COLO668 (cell line): ENCODE data around the gene NCDN.

ENCODE experiments used
- DNase-seq: peaks from one replicate; lab custom pipeline; 2025; ENCODE audit not compliant: unreplicated experiment; lab: John Stamatoyannopoulos, UW

NCDN gene, protein sequence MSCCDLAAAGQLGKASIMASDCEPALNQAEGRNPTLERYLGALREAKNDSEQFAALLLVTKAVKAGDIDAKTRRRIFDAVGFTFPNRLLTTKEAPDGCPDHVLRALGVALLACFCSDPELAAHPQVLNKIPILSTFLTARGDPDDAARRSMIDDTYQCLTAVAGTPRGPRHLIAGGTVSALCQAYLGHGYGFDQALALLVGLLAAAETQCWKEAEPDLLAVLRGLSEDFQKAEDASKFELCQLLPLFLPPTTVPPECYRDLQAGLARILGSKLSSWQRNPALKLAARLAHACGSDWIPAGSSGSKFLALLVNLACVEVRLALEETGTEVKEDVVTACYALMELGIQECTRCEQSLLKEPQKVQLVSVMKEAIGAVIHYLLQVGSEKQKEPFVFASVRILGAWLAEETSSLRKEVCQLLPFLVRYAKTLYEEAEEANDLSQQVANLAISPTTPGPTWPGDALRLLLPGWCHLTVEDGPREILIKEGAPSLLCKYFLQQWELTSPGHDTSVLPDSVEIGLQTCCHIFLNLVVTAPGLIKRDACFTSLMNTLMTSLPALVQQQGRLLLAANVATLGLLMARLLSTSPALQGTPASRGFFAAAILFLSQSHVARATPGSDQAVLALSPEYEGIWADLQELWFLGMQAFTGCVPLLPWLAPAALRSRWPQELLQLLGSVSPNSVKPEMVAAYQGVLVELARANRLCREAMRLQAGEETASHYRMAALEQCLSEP

DNA sequence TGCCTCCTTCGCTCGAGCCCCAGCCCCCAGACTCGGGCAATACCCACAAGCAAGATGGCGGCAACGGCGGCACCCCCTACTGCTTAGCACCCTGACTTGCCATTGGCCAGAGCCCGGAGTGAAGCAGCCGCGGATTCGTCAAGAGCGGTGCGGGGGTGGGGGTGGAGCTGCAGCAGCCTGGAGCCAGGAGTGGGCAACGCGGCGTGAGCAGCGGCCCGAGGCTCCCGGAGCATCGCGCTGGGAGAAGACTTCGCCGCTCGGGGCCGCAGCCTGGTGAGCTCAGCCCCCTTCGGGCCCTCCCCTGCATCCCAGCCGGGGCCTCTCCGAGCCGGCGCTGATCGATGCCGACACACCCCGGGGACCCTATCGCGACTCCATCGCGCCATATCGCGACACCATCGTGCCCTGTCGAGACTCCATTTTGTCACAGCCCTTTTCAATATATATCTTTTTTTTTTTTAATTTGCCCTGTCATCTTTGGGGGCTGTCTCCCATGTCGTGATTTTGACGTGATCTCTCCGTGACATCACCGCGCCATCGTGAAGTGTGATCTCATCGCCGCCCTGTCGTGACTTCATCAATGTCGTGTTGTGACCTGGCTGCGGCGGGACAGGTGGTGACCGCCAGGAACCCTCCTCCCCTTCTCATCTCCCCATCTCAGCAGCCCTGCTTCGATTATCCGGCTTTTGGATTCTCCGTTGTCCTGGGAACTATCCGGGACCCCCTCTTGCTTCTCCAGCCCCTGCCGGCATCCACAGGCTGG is at the start of gene NCDN:
Gene NCDN, plus strand, starts transcription at position 189 of the 763 bp plus-strand sequence. Its CDS starts 392 bp downstream, at position 581.
- DNase-seq: peak; percentile 99

DNA sequence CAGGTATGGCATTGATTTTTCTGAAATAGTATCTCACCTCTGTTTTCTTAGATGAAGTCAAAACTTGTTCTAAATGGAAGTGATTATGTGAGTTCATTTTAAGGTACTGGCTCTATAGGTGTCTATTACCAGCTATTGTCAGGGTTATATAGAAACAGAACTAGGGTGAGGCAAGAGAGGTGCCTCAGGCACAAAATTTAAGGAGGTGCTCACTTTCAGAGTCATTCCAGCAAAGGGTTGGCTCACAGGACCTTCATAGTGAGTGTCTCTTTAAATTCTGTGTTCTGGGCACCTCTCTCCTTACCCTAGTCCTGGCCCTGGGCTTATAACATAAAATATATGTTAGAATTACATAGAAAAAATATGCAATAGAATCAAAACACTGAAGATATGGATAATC is 49.7 kb upstream of the NCDN start:
- no peak for DNase-seq

DNA sequence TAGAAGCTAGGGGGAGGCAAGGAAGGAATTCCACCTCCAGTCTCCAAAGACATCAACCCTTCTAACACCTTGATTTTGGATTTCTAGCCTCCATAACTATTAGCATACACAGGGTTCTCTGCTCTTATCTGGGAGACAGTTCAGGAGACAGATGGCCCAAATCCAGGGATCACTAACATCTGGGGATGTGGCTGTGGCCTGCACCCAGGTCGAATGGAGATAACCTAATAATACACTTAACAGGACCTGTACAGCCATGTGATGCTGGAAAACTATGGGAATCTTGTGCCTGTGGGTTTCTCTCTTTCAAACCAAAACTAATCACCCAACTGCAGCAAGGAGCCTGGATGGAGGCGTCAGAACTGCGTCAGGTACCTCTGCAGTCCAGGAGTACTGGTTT is 48.0 kb upstream of the NCDN start:
- no peak for DNase-seq

DNA sequence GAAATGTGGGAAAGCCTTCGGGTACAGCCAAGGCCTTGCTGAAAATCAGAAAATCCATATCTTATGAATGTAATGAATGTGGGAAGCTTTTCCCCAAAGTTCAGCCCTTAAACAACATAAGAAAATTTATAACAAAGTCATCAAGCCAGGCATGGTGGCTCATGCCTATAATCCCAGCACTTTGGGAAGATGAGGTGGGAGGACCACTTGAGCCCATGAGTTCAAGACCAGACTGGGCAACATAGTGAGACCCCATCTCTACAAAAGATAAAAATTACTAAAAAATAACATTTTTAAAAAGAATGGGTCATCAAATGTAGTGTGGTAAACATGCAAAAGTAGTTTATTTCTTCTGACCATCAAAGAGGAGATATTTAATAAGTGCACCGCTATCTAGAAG is 46.3 kb upstream of the NCDN start:
- no peak for DNase-seq

DNA sequence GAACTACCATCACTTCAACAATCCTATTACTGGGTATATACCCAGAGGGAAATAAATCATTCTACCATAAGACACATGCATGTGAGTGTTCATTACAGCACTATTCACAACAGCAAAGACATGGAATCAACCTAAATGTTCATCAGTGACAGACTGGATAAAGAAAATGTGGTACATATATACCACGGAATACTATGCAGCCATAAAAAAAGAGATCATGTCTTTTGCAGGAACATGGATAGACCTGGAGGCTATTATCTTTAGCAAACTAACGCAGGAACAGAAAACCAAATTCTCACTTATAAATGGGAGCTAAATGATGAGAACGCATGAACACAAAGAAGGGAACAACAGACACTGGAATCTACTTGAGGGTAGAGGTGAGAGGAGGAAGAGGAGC is 39.4 kb upstream of the NCDN start:
- no peak for DNase-seq

DNA sequence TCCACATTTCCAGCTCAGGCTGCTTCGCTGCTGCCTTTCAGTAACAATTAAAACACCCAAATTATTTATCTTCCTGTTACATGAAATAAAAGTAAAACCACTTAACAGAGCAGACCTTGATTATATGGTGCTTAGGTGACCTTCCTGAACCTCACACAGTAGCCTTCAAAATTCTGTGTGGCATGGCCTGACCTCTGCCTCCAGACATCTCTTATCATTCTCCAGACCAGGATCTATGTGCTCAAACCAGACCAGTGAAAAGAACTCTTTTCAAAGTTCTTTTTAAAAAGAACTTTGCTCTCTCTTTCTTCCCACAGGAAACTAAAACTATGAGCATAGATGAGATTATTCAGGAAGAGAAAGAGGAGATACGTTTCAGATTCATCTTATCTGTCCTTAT is 38.2 kb upstream of the NCDN start:
- DNase-seq: no peak

DNA sequence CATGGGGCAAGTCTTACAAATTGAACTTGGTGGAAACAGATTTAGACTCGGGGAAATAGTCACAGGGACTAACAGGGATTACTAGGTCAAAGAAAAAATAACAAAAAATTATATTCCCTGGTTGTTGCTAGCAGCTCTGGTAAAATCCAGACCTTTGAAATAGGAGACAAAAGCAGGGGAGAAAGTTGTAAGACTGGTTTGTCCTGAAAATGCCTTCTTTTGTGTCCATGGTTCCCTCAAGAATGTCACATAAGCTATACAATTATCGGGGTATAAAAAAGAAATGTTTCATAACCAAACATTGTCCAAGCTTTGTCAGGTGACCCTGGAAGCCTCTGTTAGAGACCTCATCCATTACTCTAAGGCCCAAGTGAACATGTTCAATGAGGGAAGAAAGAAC is 33.5 kb upstream of the NCDN start:
- DNase-seq: no peak

DNA sequence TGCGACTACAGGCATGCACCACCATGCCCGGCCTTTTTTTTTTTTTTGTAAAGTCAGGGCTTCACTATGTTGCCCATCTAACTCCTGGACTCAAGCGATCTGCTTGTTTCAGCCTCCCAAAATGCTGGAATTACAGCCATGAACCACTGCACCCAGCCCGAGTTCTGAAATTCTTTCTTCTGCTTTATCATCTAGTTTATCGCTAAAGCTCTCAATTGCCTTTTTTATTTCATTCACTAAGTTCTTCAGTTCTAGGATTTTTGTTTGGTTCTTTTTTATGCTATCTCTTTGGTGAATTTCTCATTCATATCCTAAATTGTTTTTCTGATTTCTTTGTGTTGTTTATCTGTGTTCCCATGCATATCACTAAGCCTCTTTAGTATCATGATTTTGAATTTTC is 27.4 kb upstream of the NCDN start:
- no peak for DNase-seq

DNA sequence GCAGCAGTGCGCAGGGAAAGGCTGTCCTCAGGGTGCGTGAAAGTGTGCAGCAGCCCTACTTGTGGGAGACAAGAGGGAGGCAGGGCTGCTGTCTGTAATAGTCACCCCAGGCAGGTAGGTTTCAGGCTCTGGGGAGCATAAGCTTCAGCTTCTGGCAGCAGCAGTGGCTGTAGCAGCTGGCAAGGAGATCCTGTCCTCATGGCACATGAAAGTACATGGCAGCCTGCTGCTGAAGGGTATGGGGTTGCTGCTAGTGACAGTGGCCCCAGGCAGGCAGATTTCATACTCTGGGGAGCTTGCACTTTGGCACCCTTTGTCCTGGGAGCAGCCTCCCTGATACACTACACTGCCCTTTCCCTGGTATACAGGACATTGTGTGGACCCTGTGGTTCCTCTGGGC is 26.7 kb upstream of the NCDN start:
- no peak for DNase-seq

DNA sequence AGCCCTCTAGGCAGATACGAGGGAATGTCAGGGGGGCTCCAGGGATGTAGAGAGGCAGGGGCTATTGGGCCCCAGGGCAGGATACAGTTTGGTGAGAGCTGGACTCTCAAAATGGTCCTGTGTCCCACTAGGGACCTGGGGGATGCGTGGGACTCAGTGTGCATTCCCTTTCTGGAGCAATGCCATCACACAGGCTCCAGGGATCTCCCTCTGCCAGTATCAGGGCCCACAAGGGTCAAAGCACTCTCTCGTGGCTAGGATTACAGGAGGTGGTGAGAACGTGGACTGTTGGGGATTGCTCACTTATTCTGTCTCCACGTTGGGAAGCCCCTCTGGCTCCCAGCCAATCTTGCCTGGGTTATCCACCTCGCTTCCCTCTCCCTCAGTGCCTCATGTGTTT is 26.2 kb upstream of the NCDN start:
- DNase-seq: no peak

DNA sequence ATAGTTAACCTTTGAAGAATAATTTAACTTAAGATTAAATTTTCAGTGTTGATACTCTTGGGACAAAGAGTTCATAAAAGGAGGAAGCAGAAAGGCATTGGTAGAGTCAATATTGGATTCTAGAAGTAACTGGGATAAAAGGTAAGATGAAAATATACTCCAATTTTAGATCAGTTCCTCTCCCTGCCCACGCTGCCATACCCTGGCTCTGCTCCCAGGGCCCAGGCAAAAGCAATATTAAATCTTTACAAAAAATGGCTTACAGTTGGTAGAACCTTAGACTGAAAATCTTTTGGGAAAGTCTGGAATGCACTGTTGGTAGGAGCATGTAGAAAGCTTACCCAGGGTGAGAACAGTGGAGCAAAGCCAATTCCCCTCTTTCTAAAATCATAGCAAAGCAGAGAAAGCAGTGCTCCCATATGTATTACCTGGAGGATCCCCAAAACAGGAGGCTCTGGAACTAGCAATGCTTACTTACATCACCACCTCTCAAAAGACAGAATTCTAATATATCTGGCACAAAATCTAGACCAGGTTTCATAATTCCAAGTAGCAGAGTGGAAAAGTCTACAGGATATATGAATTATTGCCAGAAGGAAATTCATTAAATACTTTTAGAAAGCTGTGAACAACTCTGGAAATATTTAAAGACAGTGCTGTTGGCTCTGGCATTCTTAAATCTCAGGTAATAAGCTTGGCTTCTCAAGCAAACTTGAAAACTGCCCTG is 24.9 kb upstream of the NCDN start:
- no peak for DNase-seq

DNA sequence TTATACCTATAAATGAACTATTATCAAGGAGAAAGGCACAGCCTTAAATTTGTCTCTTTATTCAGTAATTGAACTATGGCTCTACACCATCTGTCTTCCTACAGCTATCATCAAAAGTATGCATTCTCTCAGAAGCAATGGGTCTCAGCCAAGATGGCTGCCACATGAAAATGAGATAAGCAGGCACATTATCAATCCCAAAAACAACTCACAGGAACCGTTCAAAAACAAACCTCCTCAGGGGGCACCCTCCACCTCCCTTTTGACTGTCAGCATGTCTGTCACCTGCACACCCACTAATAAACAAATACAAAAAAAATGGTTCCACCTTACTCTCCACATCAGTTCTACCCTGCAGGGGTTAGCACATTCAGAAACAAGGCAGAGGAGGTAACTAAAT is 24.0 kb upstream of the NCDN start:
- no peak for DNase-seq

DNA sequence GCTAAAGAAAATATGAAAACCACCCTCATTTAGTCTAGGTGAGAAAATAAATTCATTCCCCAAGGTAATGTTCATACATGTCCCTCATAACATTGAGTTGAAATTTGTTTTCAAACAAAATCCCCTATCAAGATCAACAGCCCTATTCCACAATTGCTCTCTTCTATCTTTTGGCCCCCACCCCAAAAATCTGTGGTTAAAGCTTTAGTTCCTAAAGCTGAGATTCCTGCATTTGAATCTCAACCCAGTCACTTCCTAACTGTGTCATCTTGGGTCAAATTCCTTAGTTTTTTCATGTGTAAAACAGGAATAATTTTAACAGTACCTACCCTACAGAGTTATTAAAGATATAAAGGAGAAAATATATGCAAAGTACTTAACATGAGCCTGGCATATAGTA is 22.4 kb upstream of the NCDN start:
- no peak for DNase-seq

DNA sequence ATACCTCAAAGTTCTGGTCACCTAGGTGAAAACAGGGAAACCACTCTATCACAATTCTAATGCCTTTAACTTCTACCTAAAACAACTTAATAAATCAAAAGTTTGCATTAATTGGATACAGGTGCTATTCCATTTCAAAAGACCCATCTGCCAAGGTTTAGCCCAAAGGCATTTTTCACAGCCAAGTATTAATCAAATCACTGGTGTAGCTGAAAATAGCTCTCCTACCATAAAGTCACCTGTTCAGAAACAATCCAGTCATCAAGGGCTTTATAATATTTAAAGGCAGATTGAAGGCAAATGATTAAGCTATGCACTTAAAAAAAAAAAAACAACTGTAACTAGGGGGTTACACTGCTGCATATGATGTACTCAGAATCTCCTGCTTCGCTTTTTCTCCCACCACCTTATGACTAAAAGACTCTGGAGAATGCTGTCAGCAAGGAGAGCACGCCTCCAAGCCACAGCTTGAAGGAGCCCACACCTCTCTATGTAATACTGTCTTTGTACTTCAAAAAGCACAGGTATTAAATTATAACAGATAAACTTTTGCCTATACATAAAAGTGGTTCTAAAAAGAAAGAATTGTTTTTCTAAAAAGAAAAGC is 20.9 kb upstream of the NCDN start:
- DNase-seq: no peak

DNA sequence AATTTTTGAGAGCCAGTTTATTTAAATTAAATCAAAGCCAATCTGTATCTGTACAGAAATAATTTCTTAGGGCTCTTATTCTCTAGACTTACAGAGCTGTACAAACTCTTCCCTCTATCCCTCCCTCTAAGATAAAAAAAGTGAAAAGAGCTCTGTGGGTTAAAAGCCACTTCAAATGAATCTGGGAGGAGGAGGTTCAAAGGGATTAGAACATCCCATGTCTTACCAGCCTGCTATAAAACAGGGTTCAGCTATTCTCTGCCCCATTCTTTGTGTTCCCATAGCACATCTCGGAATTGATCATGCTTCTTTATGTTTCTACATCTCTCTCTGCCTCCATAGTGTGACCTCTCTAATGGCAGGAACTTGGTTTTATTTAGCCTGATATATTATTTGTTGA is 19.8 kb upstream of the NCDN start:
- DNase-seq: no peak

DNA sequence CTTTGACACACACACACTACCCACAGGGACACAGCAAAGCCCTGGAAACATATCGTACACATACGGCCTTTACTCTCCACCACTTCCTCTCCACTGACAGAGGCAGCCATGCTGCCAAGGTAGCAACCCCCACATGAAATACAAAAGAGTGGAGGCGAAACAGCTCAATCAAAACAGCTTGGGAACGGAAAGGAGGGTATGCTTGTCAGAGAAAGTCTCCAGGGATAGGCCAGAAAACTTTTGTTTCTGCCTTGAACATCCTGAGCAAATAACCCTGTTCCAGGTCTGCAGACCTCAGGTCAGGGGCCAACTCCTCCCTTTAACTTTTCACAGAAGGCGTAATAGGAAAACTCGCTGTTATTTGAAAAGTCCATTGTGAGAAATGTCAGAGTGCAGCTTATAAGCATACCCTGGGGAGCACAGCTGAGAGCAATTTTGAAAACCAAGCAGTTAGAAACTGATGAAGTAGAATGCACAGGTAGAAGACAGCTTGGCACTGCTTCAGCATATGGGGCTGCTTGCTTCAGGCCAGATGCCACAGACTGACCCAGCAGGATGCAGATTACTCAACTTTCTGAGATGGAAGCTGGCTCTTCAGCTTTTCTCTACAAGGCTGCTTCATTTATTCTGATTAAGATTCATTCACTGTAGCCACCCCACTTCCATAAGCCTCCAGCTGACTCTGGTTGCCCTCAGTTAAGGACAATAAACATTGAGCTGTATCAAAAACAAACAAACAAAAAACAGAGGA is 18.4 kb upstream of the NCDN start:
- no peak for DNase-seq

DNA sequence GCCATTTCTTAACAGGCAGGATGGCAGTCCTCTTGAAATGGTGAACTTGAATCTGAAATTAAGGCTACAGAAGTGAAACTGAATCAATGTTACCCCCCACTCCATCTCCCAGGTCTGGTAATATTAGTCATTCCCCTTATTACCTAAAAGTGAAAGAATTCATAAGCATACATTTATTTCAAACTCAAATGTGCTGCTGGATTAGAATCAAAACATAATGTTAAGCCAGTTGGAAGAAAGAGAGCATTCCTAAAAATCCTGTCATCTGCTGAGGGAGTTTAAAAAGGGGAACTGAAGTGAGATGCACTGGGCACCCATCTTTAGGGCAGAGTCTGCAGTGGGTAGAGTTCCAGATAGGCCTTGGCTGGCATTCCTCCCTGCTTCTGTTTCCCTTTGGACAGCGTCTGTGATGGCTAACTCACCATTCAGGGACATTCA is 17.8 kb upstream of the NCDN start:
- DNase-seq: no peak

DNA sequence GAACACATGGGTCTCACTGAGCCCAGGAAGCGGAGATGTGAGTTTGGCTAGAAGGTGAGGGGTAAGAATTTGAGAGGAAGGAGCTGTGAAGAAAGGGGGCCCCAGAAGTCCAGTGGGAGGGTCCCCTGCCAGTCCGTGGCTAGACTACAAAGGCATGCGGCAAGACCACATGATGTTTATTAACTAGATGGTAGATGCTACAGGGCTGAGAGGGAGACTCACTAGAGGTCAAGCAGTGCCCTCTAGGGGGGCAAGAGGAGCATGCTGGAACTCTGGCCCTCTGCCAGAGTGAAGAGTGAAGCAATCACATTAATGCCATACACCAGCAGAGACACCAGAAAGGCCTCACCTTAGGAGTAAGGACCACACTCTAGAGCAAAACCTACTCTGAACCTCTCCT is 12.6 kb upstream of the NCDN start:
- DNase-seq: peak; percentile 76

DNA sequence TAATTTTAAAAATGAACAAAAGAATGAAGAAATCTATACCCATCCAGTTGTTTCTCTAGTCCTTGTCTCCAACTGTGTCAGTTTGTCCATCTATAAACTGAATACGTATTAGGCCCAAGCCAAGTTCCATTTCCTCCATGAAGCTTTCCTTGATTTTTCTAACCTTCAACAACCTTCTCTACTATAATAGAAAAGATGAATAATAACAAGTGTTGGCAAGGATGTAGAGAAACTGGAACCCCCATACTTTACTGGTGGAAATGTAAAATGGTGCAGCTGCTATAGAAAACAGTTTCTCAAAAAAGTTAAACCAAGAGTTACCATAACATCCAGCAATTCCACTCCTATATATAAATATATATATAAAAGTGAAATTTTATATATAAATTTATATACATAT is 11.0 kb upstream of the NCDN start:
- DNase-seq: no peak

DNA sequence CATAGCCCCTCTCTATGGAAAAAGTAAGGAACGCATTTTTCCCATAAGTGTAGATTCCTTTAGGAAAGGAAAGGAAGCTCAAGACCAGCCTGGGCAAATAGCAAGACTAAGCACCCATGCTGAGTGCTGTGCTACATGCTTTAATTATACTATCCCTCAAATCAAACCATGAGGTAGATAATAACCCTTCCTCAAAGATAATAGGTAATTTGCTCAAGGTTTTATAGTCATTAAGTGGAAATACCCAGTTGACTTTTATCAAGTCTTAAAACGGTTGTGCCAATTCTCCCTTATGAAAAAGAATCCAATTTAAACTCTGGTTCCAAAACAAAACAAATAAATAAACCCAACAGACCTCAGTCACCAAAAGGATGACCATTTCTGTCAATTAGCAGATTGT is 3.7 kb upstream of the NCDN start:
- DNase-seq: no peak
